ENCODE data around the gene SOX8.

GRCh38 chr16:981695-982144, at the start of gene SOX8:
- no peak for TF ChIP-seq CTCF (IDR thresholded peaks at IDR 0.05)
- TF ChIP-seq POLR2A (IDR thresholded peaks at IDR 0.05), result no peak

All from sigmoid colon (tissue), 3 donors.